ENCODE data around the gene NR3C2.

DNA sequence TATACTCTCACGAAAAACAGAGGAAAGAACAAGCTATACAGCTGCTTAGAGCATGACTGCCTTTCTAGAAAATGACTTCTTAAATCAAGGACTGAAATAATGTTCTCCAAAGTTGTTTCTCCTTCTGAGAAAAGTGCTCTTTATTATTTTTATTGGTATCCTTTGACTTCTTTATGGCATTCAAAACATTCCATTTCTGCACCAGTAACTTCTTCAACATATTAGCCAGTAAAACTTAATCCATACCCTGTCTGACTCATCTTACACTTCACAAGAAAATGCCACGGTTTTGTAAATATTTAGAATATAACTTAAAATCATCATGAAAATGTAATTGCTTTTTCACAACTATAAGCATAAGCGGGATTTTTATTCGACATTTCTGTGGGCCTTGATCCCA, 180.4 kb downstream of the NR3C2 start:
- TF ChIP-seq, protein P1, sequence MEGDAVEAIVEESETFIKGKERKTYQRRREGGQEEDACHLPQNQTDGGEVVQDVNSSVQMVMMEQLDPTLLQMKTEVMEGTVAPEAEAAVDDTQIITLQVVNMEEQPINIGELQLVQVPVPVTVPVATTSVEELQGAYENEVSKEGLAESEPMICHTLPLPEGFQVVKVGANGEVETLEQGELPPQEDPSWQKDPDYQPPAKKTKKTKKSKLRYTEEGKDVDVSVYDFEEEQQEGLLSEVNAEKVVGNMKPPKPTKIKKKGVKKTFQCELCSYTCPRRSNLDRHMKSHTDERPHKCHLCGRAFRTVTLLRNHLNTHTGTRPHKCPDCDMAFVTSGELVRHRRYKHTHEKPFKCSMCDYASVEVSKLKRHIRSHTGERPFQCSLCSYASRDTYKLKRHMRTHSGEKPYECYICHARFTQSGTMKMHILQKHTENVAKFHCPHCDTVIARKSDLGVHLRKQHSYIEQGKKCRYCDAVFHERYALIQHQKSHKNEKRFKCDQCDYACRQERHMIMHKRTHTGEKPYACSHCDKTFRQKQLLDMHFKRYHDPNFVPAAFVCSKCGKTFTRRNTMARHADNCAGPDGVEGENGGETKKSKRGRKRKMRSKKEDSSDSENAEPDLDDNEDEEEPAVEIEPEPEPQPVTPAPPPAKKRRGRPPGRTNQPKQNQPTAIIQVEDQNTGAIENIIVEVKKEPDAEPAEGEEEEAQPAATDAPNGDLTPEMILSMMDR (conservative IDR thresholded peaks at IDR 0.05; ENCODE audit: low read depth, low read length), result no peak
- no peak for TF ChIP-seq EZH2 (IDR thresholded peaks at IDR 0.05; ENCODE audit: low read length, unreplicated experiment)
